GM12878 (cell line): Measurements from ENCODE around the gene ASAP2. TPM values are rescaled to one million over a fixed set of nuclear protein-coding genes. Genes with fewer than 3 reads are reported as not detected.

Experiments used
- ATAC-seq: fragments of 200-7000 bp; cut with Tn5 transposase; 3 replicates; pipeline ENCODE4 v1.9.1; 2020; ENCODE audit warnings: mild to moderate bottlenecking, moderate library complexity
- BruUV-seq: library from RNA; stranded (reverse); fragments of 400-500 nt; replicated peaks from 2 replicates; lab custom pipeline; 2021; lab: Mats Ljungman, UMichigan
- CTCF ChIA-PET: fragments of 300-600 bp; sonication (Branson Sonifier 250); formaldehyde crosslinking; extraction: SDS; loops from one replicate; lab custom pipeline; 2021; ENCODE audit warnings: inconsistent platforms; lab: Yijun Ruan, JAX
- POLR2A ChIA-PET: fragments of 350-600 bp; formaldehyde crosslinking; extraction: SDS; loops from one replicate; lab custom pipeline; 2021; ENCODE audit warnings: inconsistent platforms; lab: Charles Lee
- RAD21 ChIA-PET: fragments of 300-600 bp; sonication (Branson Sonifier 250); formaldehyde crosslinking; loops from one replicate; lab custom pipeline; 2023; ENCODE audit warnings: antibody characterized with exemption; ENCODE audit not compliant: unreplicated experiment; lab: Charles Lee
- SMC1A ChIA-PET: fragments of 300-600 bp; sonication (Branson Sonifier 250); formaldehyde crosslinking; loops from one replicate; lab custom pipeline; 2023; ENCODE audit not compliant: unreplicated experiment, uncharacterized antibody; lab: Charles Lee
- DNase-seq: peaks from one replicate; pipeline ENCODE4 v3.0.0-alpha.2; 2011; ENCODE audit warnings: low read depth, low spot score
- FAIRE-seq: peaks from 3 replicates; lab custom pipeline; 2011; peaks lifted over from hg19 to GRCh38; lab: Jason Lieb, UNC
- H2AFZ ChIP-seq: 2 replicates; pipeline ENCODE4 v1.6.0; 2011; ENCODE audit warnings: low read depth, low read length, control low read depth; ENCODE audit not compliant: control insufficient read depth
- H3K27ac ChIP-seq: 2 replicates; pipeline ENCODE4 v1.5.1; 2011; ENCODE audit warnings: control low read depth; ENCODE audit not compliant: control insufficient read depth, insufficient read depth
- H3K27me3 ChIP-seq, 2 experiments: replicated peaks in 1 of 2; 2 replicates each; pipeline versions ENCODE4 v1.6.0 to v1.6.1; 2011; ENCODE audit warnings: low read length in 1 of 2; ENCODE audit not compliant: control insufficient read depth in 2 of 2, insufficient read depth in 2 of 2
- H3K36me3 ChIP-seq, 2 experiments: 2 replicates each; pipeline ENCODE4 v1.5.1; 2011; ENCODE audit warnings: low read length in 1 of 2; ENCODE audit not compliant: control insufficient read depth in 2 of 2, insufficient read depth in 2 of 2
- H3K4me1 ChIP-seq: 2 replicates; pipeline ENCODE4 v1.6.1; 2011; ENCODE audit warnings: mild to moderate bottlenecking, low read length, moderate library complexity, mixed read lengths; ENCODE audit not compliant: control insufficient read depth, insufficient read depth
- H3K4me2 ChIP-seq: 2 replicates; pipeline ENCODE4 v1.6.0; 2011; ENCODE audit warnings: control low read depth; ENCODE audit not compliant: control insufficient read depth, insufficient read depth
- H3K4me3 ChIP-seq: fragments of 200-600 bp; sonication (generic); 2 replicates; pipeline ENCODE4 v1.5.1; 2016
- H3K79me2 ChIP-seq: 2 replicates; pipeline ENCODE4 v1.6.0; 2011; ENCODE audit warnings: low read length; ENCODE audit not compliant: control insufficient read depth, insufficient read depth
- H3K9ac ChIP-seq: 2 replicates; pipeline ENCODE4 v1.8.0; 2011; ENCODE audit warnings: low read length, control low read depth, mixed read lengths; ENCODE audit not compliant: control insufficient read depth, insufficient read depth
- H3K9me3 ChIP-seq: replicated peaks from 3 replicates; pipeline ENCODE4 v1.5.1; 2011; ENCODE audit warnings: mild to moderate bottlenecking, low read length; ENCODE audit not compliant: control insufficient read depth, insufficient read depth
- H4K20me1 ChIP-seq: 2 replicates; pipeline ENCODE4 v1.6.0; 2011; ENCODE audit not compliant: control insufficient read depth, insufficient read depth
- CHD4 ChIP-seq: fragments of 200-600 bp; sonication (generic); IDR thresholded peaks from 2 replicates; pipeline ENCODE4 v1.6.1; 2016; ENCODE audit warnings: mild to moderate bottlenecking
- DPF2 ChIP-seq: fragments of 450-650 bp; IDR thresholded peaks from 2 replicates; pipeline ENCODE4 v1.6.1; 2017; ENCODE audit warnings: mild to moderate bottlenecking
- MYC ChIP-seq: IDR thresholded peaks from 2 replicates; pipeline ENCODE4 v1.6.1; 2011; ENCODE audit warnings: mild to moderate bottlenecking, low read length, moderate library complexity, inconsistent platforms; ENCODE audit not compliant: insufficient read depth, insufficient replicate concordance, insufficient read length, severe bottlenecking
- ZNF217 ChIP-seq: fragments of 450-650 bp; IDR thresholded peaks from 2 replicates; pipeline ENCODE4 v1.6.1; 2017; ENCODE audit warnings: antibody characterized with exemption, mild to moderate bottlenecking
- WGBS: methylation state at CpG from one replicate; pipeline ENCODE4 v1.1.6; 2016; ENCODE audit warnings: low lambda C conversion rate; ENCODE audit not compliant: insufficient replicate concordance, insufficient coverage; ENCODE audit errors: missing lambda C conversion rate; 5-methylcytosine and 5-hydroxymethylcytosine counted together
- in situ Hi-C: fragments of 300-500 bp; cut with MboI; formaldehyde crosslinking; loops from 9 replicates; pipeline ENCODE4 v1.14.3; 2018; ENCODE audit warnings: mixed read lengths
- intact Hi-C: fragments of 100-400 bp; cut with micrococcal nuclease; formaldehyde crosslinking; loops from one replicate; pipeline ENCODE4 v1.14.2; 2022; ENCODE audit not compliant: unreplicated experiment
- polyA plus RNA-seq, 11 experiments: library from polyadenylated mRNA; depleted of rRNA in 4 of 11; unstranded in 6 of 11; stranded (reverse) in 5 of 11; fragments of >200 nt; fragmentation: Nextera tagmentation in 4 of 11; fragmentation: Illumina TruSeq in 1 of 11; extraction: Ambion mirVana in 4 of 11; extraction: Trizol in 1 of 11; gene quantifications; 1 replicate in 1 of 11; 2 replicates in 10 of 11; pipeline versions ENCODE4 v1.2.1 to v1.2.3, GENCODE V29; 2011 to 2016; ENCODE audit warnings: inconsistent platforms in 2 of 11, missing spikeins in 2 of 11, low read depth in 1 of 11
- total RNA-seq, 4 experiments: library from RNA; depleted of rRNA in 3 of 4; stranded (reverse); fragments of >200 nt in 3 of 4; fragmentation: Illumina TruSeq in 1 of 4; extraction: Trizol in 1 of 4; gene quantifications; 2 replicates each; pipeline versions ENCODE4 v1.2.1 to v1.2.3, GENCODE V29; 2013 to 2021
- TF ChIP-seq, protein P1 (sequence below): fragments of 450-650 bp; formaldehyde crosslinking; IDR thresholded peaks from 2 replicates; pipeline ENCODE4 v1.4.0; 2022; ENCODE audit warnings: mild to moderate bottlenecking, moderate library complexity
- TF ChIP-seq, protein P2 (sequence below): IDR thresholded peaks from 2 replicates; pipeline ENCODE4 v1.6.1; 2012; ENCODE audit warnings: low read depth, low read length, improper control_type of control experiment

The ASAP2 gene
- total and polyA plus RNA-seq, 10 of the 15 experiments (the other 5 are each of a cell fraction or from before 2014, with no cell fraction given) = 0.05 to 0.27 (median 0.07) TPM; not detected in 4

DNA sequence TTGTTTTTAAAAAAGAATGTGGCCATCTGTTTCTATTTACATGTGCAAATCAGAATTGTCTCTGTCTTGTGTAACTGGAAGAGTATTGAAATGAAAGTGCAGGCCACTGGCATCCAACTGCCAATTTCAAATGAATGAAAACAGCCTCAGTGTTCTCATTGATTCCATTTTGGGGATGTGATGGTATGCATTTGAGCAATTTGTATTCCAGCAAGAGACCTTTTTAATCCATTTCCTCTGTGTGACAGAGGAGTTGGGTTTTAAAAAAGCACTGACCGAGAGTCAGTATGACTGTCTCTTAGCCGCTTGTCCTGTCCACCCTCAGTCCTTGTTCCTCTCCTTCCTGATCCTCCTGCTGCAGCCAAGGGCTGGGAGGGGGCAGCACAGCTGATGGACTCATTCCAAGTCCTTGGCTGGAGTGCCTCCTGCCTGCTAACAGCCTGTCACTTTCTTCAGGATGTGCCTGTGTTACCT lies 50.0 kb downstream of the ASAP2 start (continued):
- TF ChIP-seq, protein P1, sequence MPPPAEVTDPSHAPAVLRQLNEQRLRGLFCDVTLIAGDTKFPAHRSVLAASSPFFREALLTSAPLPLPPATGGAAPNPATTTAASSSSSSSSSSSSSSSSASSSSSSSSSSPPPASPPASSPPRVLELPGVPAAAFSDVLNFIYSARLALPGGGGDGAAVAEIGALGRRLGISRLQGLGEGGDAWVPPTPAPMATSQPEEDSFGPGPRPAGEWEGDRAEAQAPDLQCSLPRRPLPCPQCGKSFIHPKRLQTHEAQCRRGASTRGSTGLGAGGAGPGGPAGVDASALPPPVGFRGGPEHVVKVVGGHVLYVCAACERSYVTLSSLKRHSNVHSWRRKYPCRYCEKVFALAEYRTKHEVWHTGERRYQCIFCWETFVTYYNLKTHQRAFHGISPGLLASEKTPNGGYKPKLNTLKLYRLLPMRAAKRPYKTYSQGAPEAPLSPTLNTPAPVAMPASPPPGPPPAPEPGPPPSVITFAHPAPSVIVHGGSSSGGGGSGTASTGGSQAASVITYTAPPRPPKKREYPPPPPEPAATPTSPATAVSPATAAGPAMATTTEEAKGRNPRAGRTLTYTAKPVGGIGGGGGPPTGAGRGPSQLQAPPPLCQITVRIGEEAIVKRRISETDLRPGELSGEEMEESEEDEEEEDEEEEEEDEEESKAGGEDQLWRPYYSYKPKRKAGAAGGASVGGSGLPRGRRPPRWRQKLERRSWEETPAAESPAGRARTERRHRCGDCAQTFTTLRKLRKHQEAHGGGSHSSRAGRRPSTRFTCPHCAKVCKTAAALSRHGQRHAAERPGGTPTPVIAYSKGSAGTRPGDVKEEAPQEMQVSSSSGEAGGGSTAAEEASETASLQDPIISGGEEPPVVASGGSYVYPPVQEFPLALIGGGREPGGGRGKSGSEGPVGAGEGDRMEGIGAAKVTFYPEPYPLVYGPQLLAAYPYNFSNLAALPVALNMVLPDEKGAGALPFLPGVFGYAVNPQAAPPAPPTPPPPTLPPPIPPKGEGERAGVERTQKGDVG (CRISPR knock-in tag) = no peak
- TF ChIP-seq, protein P2, sequence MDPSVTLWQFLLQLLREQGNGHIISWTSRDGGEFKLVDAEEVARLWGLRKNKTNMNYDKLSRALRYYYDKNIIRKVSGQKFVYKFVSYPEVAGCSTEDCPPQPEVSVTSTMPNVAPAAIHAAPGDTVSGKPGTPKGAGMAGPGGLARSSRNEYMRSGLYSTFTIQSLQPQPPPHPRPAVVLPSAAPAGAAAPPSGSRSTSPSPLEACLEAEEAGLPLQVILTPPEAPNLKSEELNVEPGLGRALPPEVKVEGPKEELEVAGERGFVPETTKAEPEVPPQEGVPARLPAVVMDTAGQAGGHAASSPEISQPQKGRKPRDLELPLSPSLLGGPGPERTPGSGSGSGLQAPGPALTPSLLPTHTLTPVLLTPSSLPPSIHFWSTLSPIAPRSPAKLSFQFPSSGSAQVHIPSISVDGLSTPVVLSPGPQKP = no peak

DNA sequence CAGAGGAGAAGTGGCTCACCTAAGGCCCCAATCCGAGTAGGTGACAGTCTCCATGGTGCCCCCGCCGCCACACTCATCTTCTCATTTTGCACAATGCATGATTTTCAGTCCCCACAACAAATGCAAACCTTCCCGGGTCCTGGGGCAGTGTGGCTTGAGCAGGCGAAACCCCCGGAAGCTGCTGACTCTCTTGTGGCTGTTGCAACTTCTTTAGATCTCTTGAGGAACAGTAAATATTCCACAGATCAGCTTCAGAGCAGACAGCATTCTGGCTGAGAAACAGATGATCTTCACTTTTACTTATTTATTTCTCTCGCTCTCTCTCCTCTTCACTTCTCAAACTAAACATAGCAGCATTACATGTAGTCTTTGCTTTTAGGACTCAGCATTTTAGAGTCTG lies 51.9 kb downstream of the ASAP2 start:
- ChIA-PET CTCF (no interaction called here), SMC1A (no interaction called here), RAD21 (no interaction called here), POLR2A (no interaction called here)
- Histone ChIP-seq H3K4me1 (no peaks in the 10 kb centered on the region), H3K79me2 (no peaks in the 10 kb centered on the region), H3K9me3 (no peaks in the 10 kb centered on the region), H4K20me1 (no peaks in the 10 kb centered on the region), H3K9ac (no peak overlapping the region), H3K27me3 (peaks cover 0 to 2% of the 10 kb centered on the region in 2 experiments; a peak in 2 of 4 replicates), H2AFZ (no peak overlapping the region), H3K4me2 (no peak overlapping the region), H3K36me3 (no peaks in the 10 kb centered on the region), H3K4me3 (no peak overlapping the region), H3K27ac (no peak overlapping the region)
- no peak for DNase-seq
- BruUV-seq = no TSS peak
- no peak for FAIRE-seq
- 64% methylated on average over 7 of the region's 7 CpGs for whole genome bisulfite sequencing
- no peak for ATAC-seq
- intact Hi-C loops = no loop called here
- no peak for TF ChIP-seq CHD4
- TF ChIP-seq DPF2 = no peak
- no peak for TF ChIP-seq ZNF217
- TF ChIP-seq MYC = no peak
- in situ Hi-C loops = no loop called here
